WTC11 (cell line): Measurements from ENCODE around the gene PKHD1. TPM values are rescaled to one million over a fixed set of nuclear protein-coding genes. Genes with fewer than 3 reads are reported as not detected.

Experiments
- ATAC-seq: fragments of 200-7000 bp; cut with Tn5 transposase; 2 replicates; pipeline ENCODE4 v1.10.0; 2021; ENCODE audit warnings: mild to moderate bottlenecking, moderate library complexity
- CTCF ChIA-PET: fragments of 300-600 bp; sonication (Branson Sonifier 250); formaldehyde crosslinking; loops from one replicate; lab custom pipeline; 2021; ENCODE audit warnings: antibody characterized with exemption; lab: Charles Lee
- POLR2A ChIA-PET: fragments of 350-600 bp; sonication (Branson Sonifier 250); formaldehyde crosslinking; loops from one replicate; lab custom pipeline; 2021; ENCODE audit warnings: antibody characterized with exemption; lab: Charles Lee
- DNase-seq: peaks from one replicate; pipeline ENCODE4 v3.0.0; 2021; ENCODE audit warnings: low spot score
- H3K27ac Mint-ChIP-seq: 2 replicates; pipeline ENCODE4 v1.8.0; 2021; ENCODE audit warnings: mixed read lengths
- H3K27me3 Mint-ChIP-seq: 2 replicates; pipeline ENCODE4 v1.8.0; 2021; ENCODE audit warnings: low read depth, mild to moderate bottlenecking, moderate library complexity, mixed read lengths
- H3K36me3 Mint-ChIP-seq: 2 replicates; pipeline ENCODE4 v1.8.0; 2021; ENCODE audit warnings: mixed read lengths
- H3K4me1 Mint-ChIP-seq: 2 replicates; pipeline ENCODE4 v1.8.0; 2022; ENCODE audit warnings: mixed read lengths
- H3K4me3 Mint-ChIP-seq: 2 replicates; pipeline ENCODE4 v1.8.0; 2021; ENCODE audit warnings: mild to moderate bottlenecking, moderate library complexity, mixed read lengths
- H3K9me3 Mint-ChIP-seq: 2 replicates; pipeline ENCODE4 v1.8.0; 2021; ENCODE audit warnings: mixed read lengths
- ATF2 ChIP-seq: sonication (generic); formaldehyde crosslinking; IDR thresholded peaks from 2 replicates; pipeline ENCODE4 v1.8.1; 2022; ENCODE audit warnings: low read depth, missing genetic modification reagents, borderline replicate concordance
- ATF6 ChIP-seq: sonication (generic); formaldehyde crosslinking; IDR thresholded peaks from 2 replicates; pipeline ENCODE4 v1.8.1; 2023; ENCODE audit warnings: mild to moderate bottlenecking, missing genetic modification reagents
- CBFB ChIP-seq: sonication (generic); formaldehyde crosslinking; IDR thresholded peaks from 2 replicates; pipeline ENCODE4 v1.8.1; 2022; ENCODE audit warnings: mild to moderate bottlenecking, low read depth, missing genetic modification reagents
- CREM ChIP-seq: sonication (generic); formaldehyde crosslinking; IDR thresholded peaks from 2 replicates; pipeline ENCODE4 v1.8.1; 2022; ENCODE audit warnings: mild to moderate bottlenecking, missing genetic modification reagents, moderate library complexity
- CTCF ChIP-seq: fragments of 200-600 bp; IDR thresholded peaks from 2 replicates; pipeline ENCODE4 v1.8.0; 2022; ENCODE audit warnings: antibody characterized with exemption
- HMGXB4 ChIP-seq: sonication (generic); formaldehyde crosslinking; IDR thresholded peaks from 2 replicates; pipeline ENCODE4 v1.8.1; 2023; ENCODE audit warnings: mild to moderate bottlenecking, moderate library complexity, missing genetic modification reagents
- KAT7 ChIP-seq: sonication (generic); formaldehyde crosslinking; IDR thresholded peaks from 2 replicates; pipeline ENCODE4 v1.8.1; 2023; ENCODE audit warnings: missing genetic modification reagents, mild to moderate bottlenecking, borderline replicate concordance
- MLX ChIP-seq: sonication (generic); formaldehyde crosslinking; IDR thresholded peaks from 2 replicates; pipeline ENCODE4 v1.8.1; 2023; ENCODE audit warnings: mild to moderate bottlenecking, missing genetic modification reagents, moderate library complexity
- MYBL2 ChIP-seq: sonication (generic); formaldehyde crosslinking; IDR thresholded peaks from 2 replicates; pipeline ENCODE4 v1.8.1; 2023; ENCODE audit warnings: mild to moderate bottlenecking, moderate library complexity, missing genetic modification reagents
- SMAD3 ChIP-seq: sonication (generic); formaldehyde crosslinking; IDR thresholded peaks from 2 replicates; pipeline ENCODE4 v1.8.0; 2022; ENCODE audit warnings: missing genetic modification reagents, mild to moderate bottlenecking, borderline replicate concordance
- USF1 ChIP-seq: sonication (generic); formaldehyde crosslinking; IDR thresholded peaks from 2 replicates; pipeline ENCODE4 v1.8.0; 2022; ENCODE audit warnings: mild to moderate bottlenecking, missing genetic modification reagents
- ZBTB43 ChIP-seq: sonication (generic); formaldehyde crosslinking; IDR thresholded peaks from 2 replicates; pipeline ENCODE4 v1.8.1; 2023; ENCODE audit warnings: mild to moderate bottlenecking, missing genetic modification reagents
- ZNF121 ChIP-seq: sonication (generic); formaldehyde crosslinking; IDR thresholded peaks from 2 replicates; pipeline ENCODE4 v1.8.0; 2023; ENCODE audit warnings: missing genetic modification reagents
- ZNF317 ChIP-seq: sonication (generic); formaldehyde crosslinking; IDR thresholded peaks from 2 replicates; pipeline ENCODE4 v1.8.1; 2023; ENCODE audit warnings: low read depth, mild to moderate bottlenecking, moderate library complexity, missing genetic modification reagents, borderline replicate concordance
- ZNF512 ChIP-seq: sonication (generic); formaldehyde crosslinking; IDR thresholded peaks from 2 replicates; pipeline ENCODE4 v1.8.1; 2022; ENCODE audit warnings: missing genetic modification reagents, borderline replicate concordance
- total RNA-seq: library from RNA; stranded (reverse); gene quantifications from 3 replicates; pipeline ENCODE4 v1.2.3, GENCODE V29; 2021

The PKHD1 gene
- total RNA-seq, 1 experiment from 2014 or later = 0.15 TPM

GRCh38 chr6:51790946-51791345 lies 296.5 kb downstream of the PKHD1 start (continued):
- TF ChIP-seq ATF2 (CRISPR knock-in tag) (no peak), CREM (CRISPR knock-in tag) (no peak), MLX (CRISPR knock-in tag) (no peak)

GRCh38 chr6:51788121-51788520 lies 299.3 kb downstream of the PKHD1 start:
- no peaks in the 10 kb centered on the region for H3K36me3 Mint-ChIP-seq
- no peak overlapping the region for H3K4me3 Mint-ChIP-seq
- no peaks in the 10 kb centered on the region for H3K27me3 Mint-ChIP-seq
- POLR2A ChIA-PET = no interaction called here
- TF ChIP-seq USF1 (CRISPR knock-in tag) (no peak), ZNF121 (CRISPR knock-in tag) (no peak), SMAD3 (CRISPR knock-in tag) (no peak), CBFB (no peak), ZNF317 (CRISPR knock-in tag) (no peak)
- ATAC-seq (no peak), DNase-seq (no peak)
- H3K27ac Mint-ChIP-seq = no peak overlapping the region
- CTCF ChIA-PET = interaction anchor here (0.6 kb wide), 1 partner anchor 1596 kb away, joined by 8 read pairs; no protein-coding TSS in a partner anchor
- H3K4me1 Mint-ChIP-seq = peaks cover 7% of the 10 kb centered on the region
- no peaks in the 10 kb centered on the region for H3K9me3 Mint-ChIP-seq

GRCh38 chr6:51778666-51779065 lies 308.7 kb downstream of the PKHD1 start:
- TF ChIP-seq ZNF512 (CRISPR knock-in tag) = no peak
- no peak for TF ChIP-seq ATF6 (CRISPR knock-in tag)
- no peak for TF ChIP-seq KAT7 (CRISPR knock-in tag)
- no peak for TF ChIP-seq MLX (CRISPR knock-in tag)
- no peak for TF ChIP-seq ZBTB43 (CRISPR knock-in tag)
- TF ChIP-seq CTCF = no peak
- no peak for TF ChIP-seq HMGXB4 (CRISPR knock-in tag)
- no peak for TF ChIP-seq MYBL2 (CRISPR knock-in tag)
- ChIA-PET CTCF (no interaction called here), POLR2A (no interaction called here)
- Mint-ChIP-seq H3K27ac (no peak overlapping the region), H3K9me3 (no peaks in the 10 kb centered on the region), H3K4me3 (no peak overlapping the region), H3K36me3 (no peaks in the 10 kb centered on the region), H3K4me1 (no peaks in the 10 kb centered on the region), H3K27me3 (no peaks in the 10 kb centered on the region)
- DNase-seq (no peak), ATAC-seq (no peak)
